ENCODE data around the gene CSNK1G2.
A peak's percentile ranks its signal among the peaks of the same experiment; 100 is the strongest.

The CSNK1G2 gene

GRCh38 chr19:1992759-1993260 lies 51.8 kb downstream of the CSNK1G2 start:
- peaks cover 1% of the 10 kb centered on the region for H3K4me1 ChIP-seq (ENCODE audit: insufficient read depth, insufficient read length)
- H3K9me3 ChIP-seq (ENCODE audit: insufficient read depth, low read length): no peaks in the 10 kb centered on the region
- H3K9ac ChIP-seq (ENCODE audit: insufficient read length, low read depth): no peak overlapping the region
- H3K4me3 ChIP-seq (ENCODE audit: insufficient read length, low read depth): no peak overlapping the region
- H3K27me3 ChIP-seq (ENCODE audit: insufficient read depth, insufficient read length): no peaks in the 10 kb centered on the region
- no peak for TF ChIP-seq ZNF274 (IDR thresholded peaks at IDR 0.05; ENCODE audit: low read depth, low read length)
- no peak for TF ChIP-seq SUZ12 (IDR thresholded peaks at IDR 0.05; ENCODE audit: extremely low read depth, insufficient read depth, insufficient read length)
- TF ChIP-seq YY1 (IDR thresholded peaks at IDR 0.05; ENCODE audit: insufficient read depth, insufficient read length): no peak
- no peak for DNase-seq (ENCODE audit: low read depth, low spot score)
- H3K36me3 ChIP-seq (ENCODE audit: insufficient read depth, insufficient read length, low read length): peaks cover 52% of the 10 kb centered on the region

- no peak for TF ChIP-seq YY1 (IDR thresholded peaks at IDR 0.05; ENCODE audit: insufficient read depth, insufficient read length)
- no peak for TF ChIP-seq ZNF274 (IDR thresholded peaks at IDR 0.05; ENCODE audit: low read depth, low read length)
- TF ChIP-seq SUZ12 (IDR thresholded peaks at IDR 0.05; ENCODE audit: extremely low read depth, insufficient read depth, insufficient read length): no peak
- no peak for DNase-seq (ENCODE audit: low read depth, low spot score)
These were observed 56.6 kb downstream of the CSNK1G2 start for GRCh38 chr19:1997353-1998233.

GRCh38 chr19:1998712-1999708 lies 58.0 kb downstream of the CSNK1G2 start:
- H3K4me3 ChIP-seq (ENCODE audit: insufficient read length, low read depth): no peak overlapping the region

More at GRCh38 chr19:1997353-1998233, 56.6 kb downstream of the CSNK1G2 start:
- Histone ChIP-seq H3K9ac (ENCODE audit: insufficient read length, low read depth) (no peak overlapping the region), H3K27me3 (ENCODE audit: insufficient read depth, insufficient read length) (peaks cover 4% of the 10 kb centered on the region), H3K9me3 (ENCODE audit: insufficient read depth, low read length) (no peaks in the 10 kb centered on the region), H3K4me1 (ENCODE audit: insufficient read depth, insufficient read length) (no peaks in the 10 kb centered on the region), H3K4me3 (ENCODE audit: insufficient read length, low read depth) (no peak overlapping the region), H3K36me3 (ENCODE audit: insufficient read depth, insufficient read length, low read length) (peaks cover 47% of the 10 kb centered on the region)

GRCh38 chr19:1999856-2000515 lies 59.0 kb downstream of the CSNK1G2 start:
- Histone ChIP-seq H3K27me3 (ENCODE audit: insufficient read depth, insufficient read length) (peaks cover 4% of the 10 kb centered on the region), H3K36me3 (ENCODE audit: insufficient read depth, insufficient read length, low read length) (peaks cover 49% of the 10 kb centered on the region), H3K4me1 (ENCODE audit: insufficient read depth, insufficient read length) (no peaks in the 10 kb centered on the region), H3K9ac (ENCODE audit: insufficient read length, low read depth) (no peak overlapping the region), H3K4me3 (ENCODE audit: insufficient read length, low read depth) (no peak overlapping the region), H3K9me3 (ENCODE audit: insufficient read depth, low read length) (no peaks in the 10 kb centered on the region)
- DNase-seq (ENCODE audit: low read depth, low spot score): no peak
- TF ChIP-seq SUZ12 (IDR thresholded peaks at IDR 0.05; ENCODE audit: extremely low read depth, insufficient read depth, insufficient read length) (no peak), ZNF274 (IDR thresholded peaks at IDR 0.05; ENCODE audit: low read depth, low read length) (no peak), YY1 (IDR thresholded peaks at IDR 0.05; ENCODE audit: insufficient read depth, insufficient read length) (no peak)

More at GRCh38 chr19:1998712-1999708, 58.0 kb downstream of the CSNK1G2 start:
- no peaks in the 10 kb centered on the region for H3K4me1 ChIP-seq (ENCODE audit: insufficient read depth, insufficient read length)
- H3K9me3 ChIP-seq (ENCODE audit: insufficient read depth, low read length): no peaks in the 10 kb centered on the region
- no peak for DNase-seq (ENCODE audit: low read depth, low spot score)
- H3K9ac ChIP-seq (ENCODE audit: insufficient read length, low read depth): no peak overlapping the region
- peaks cover 4% of the 10 kb centered on the region for H3K27me3 ChIP-seq (ENCODE audit: insufficient read depth, insufficient read length)
- peaks cover 49% of the 10 kb centered on the region for H3K36me3 ChIP-seq (ENCODE audit: insufficient read depth, insufficient read length, low read length)
- TF ChIP-seq ZNF274 (IDR thresholded peaks at IDR 0.05; ENCODE audit: low read depth, low read length) (no peak), SUZ12 (IDR thresholded peaks at IDR 0.05; ENCODE audit: extremely low read depth, insufficient read depth, insufficient read length) (no peak), YY1 (IDR thresholded peaks at IDR 0.05; ENCODE audit: insufficient read depth, insufficient read length) (no peak)

- no peaks in the 10 kb centered on the region for H3K4me1 ChIP-seq (ENCODE audit: insufficient read depth, insufficient read length)
- H3K27me3 ChIP-seq (ENCODE audit: insufficient read depth, insufficient read length): peaks cover 4% of the 10 kb centered on the region
- H3K9ac ChIP-seq (ENCODE audit: insufficient read length, low read depth): no peak overlapping the region
- peak; percentile 28 for DNase-seq (ENCODE audit: low read depth, low spot score)
- H3K9me3 ChIP-seq (ENCODE audit: insufficient read depth, low read length): no peaks in the 10 kb centered on the region
- H3K4me3 ChIP-seq (ENCODE audit: insufficient read length, low read depth): no peak overlapping the region
- no peak for TF ChIP-seq YY1 (IDR thresholded peaks at IDR 0.05; ENCODE audit: insufficient read depth, insufficient read length)
- H3K36me3 ChIP-seq (ENCODE audit: insufficient read depth, insufficient read length, low read length): peaks cover 33% of the 10 kb centered on the region
These were observed 62.9 kb downstream of the CSNK1G2 start for GRCh38 chr19:2003874-2004273.

GRCh38 chr19:2010135-2010668 lies 69.2 kb downstream of the CSNK1G2 start:
- H3K4me3 ChIP-seq (ENCODE audit: insufficient read length, low read depth): no peak overlapping the region
- H3K9me3 ChIP-seq (ENCODE audit: insufficient read depth, low read length): no peaks in the 10 kb centered on the region
- peaks cover 4% of the 10 kb centered on the region for H3K4me1 ChIP-seq (ENCODE audit: insufficient read depth, insufficient read length)
- no peak overlapping the region for H3K9ac ChIP-seq (ENCODE audit: insufficient read length, low read depth)
- DNase-seq (ENCODE audit: low read depth, low spot score): no peak
- TF ChIP-seq ZNF274 (IDR thresholded peaks at IDR 0.05; ENCODE audit: low read depth, low read length) (no peak), SUZ12 (IDR thresholded peaks at IDR 0.05; ENCODE audit: extremely low read depth, insufficient read depth, insufficient read length) (no peak)
- H3K36me3 ChIP-seq (ENCODE audit: insufficient read depth, insufficient read length, low read length): peaks cover 18% of the 10 kb centered on the region
- H3K27me3 ChIP-seq (ENCODE audit: insufficient read depth, insufficient read length): no peaks in the 10 kb centered on the region
